Activated CD8-positive, alpha-beta memory T cell treated with anti-CD3 and anti-CD28 coated beads for 4 hours (primary cell): Measurements from ENCODE around the gene FMN1.

ENCODE experiments used
- DNase-seq, 2 donors: peaks; one replicate each; pipeline ENCODE4 v3.0.0-alpha.2; 2020; ENCODE audit warnings: low read depth in 2 of 2

FMN1 gene

GRCh38 chr15:33154351-33155166 is 40.0 kb downstream of the FMN1 start:
- DNase-seq: no peak

DNA sequence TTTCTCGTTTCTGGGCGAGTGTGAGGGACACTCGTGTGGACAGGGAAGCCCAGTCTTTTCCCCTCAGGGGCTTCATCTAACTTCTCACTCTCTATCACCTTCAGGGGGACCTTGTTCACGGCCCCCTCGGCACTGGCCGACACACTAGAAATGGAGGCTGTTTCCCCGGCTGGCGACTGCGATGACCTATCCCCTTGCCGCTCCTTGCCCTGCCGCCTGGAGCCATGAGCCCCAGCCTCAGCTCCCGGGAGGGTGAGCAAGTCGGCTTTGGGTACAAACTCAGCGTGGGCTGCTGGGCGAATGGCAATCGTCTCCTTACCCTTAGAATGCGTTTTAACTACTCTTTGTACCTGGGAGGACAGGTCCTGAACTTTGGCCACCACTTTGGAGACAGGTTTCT is 41.0 kb downstream of the FMN1 start:
- DNase-seq: no peak

GRCh38 chr15:33152502-33153109 is 41.9 kb downstream of the FMN1 start:
- DNase-seq: no peak

GRCh38 chr15:33150971-33151370 is 43.5 kb downstream of the FMN1 start:
- DNase-seq: no peak

- no peak for DNase-seq
Measured at GRCh38 chr15:33150431-33150941, 44.0 kb downstream of the FMN1 start.

DNA sequence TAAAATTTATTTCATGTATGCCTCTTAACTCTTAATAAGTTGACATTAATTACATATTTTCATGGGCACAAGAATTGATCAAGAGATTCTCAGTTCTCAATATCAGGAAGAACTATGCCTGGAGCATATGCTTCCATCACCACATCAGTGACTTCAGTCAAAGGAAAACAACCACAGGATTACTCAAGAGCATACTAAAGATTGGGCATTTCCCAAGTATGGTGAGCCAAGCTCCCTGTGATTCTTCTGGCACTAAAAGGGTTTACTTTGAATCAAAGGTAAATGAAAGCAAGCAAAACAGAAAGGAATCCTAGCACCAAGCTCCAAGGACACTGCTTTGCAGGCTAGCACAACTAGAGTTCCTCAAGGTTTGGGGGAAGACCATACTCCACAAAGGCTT is 44.6 kb downstream of the FMN1 start:
- no peak for DNase-seq

GRCh38 chr15:33148129-33148751 is 46.3 kb downstream of the FMN1 start:
- no peak for DNase-seq

- no peak for DNase-seq
Measured at GRCh38 chr15:33146051-33146450, 48.5 kb downstream of the FMN1 start.

- no peak for DNase-seq
Measured at GRCh38 chr15:33145447-33145846, 49.1 kb downstream of the FMN1 start.

- DNase-seq: no peak
Measured at GRCh38 chr15:33142708-33143107, 51.8 kb downstream of the FMN1 start.

GRCh38 chr15:33138000-33138399 is 56.5 kb downstream of the FMN1 start:
- no peak for DNase-seq

DNA sequence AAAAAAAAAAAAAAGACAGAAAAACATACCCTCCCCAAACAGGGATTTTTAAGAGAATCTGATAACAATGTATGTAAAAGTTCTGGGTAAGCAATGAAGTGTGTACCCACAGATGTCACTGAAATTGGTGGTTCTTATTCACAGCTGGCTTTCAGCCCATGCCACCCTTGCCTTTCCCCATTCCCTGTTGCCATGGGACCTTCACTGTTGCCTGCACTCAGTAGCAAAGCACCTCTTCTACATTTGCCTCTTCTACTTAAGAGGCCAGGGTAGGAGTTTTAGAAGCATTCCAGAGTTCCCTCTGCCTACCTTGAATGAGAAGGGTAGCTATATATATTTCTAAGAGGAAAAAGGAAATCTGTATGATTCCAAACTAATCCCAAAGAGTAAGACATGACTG is 57.4 kb downstream of the FMN1 start:
- DNase-seq: no peak

- no peak for DNase-seq
Measured at GRCh38 chr15:33136353-33136752, 58.2 kb downstream of the FMN1 start.

DNA sequence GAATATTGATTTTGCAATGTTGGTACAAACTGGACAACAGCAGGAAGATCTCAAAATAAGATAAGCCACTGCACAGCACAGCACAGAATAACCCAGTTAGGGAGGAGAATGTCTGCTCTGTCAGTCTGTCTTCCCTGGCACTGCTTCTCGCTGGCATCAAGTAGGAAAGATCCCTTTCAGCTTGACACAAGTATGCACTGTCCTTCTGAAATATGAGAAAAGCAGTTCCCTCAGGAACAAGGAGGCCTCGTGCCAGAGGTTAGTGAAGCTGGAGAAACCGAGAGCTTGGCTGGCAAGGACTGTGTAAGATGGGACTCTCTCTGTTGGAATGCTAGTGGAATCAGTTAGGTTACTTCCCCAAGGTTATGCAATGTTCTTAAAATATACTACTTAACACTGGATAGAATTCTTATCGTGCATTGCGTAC is 59.1 kb downstream of the FMN1 start:
- DNase-seq: no peak

DNA sequence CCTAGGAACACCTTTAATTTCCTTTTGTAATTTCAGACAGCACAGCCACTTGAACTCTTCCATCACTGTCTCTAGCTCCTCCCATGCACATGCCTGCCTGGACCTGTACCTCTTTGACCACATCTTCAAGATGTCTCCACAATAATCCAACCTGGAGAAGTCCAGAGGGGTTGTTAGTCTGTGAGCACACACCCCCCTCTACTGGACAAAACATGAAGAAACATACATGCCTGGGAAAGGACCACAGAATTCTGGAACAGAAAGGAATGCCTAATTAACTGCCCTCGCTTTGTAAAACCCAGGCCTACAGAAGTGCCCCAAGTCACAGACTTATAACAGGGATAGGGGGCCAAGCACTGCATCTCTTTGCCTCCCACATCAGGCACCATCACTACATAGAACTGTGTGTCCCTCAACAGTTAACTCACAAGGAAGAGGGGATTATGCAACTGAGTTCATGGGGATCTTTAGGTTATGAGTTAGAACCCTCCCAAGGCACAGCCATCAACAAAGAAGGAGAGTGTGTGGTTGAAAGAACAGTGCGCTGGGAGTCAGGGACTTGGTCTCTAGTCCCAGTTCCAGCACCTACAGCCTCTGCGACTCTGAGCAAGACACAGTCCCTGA is 61.7 kb downstream of the FMN1 start:
- DNase-seq: no peak

GRCh38 chr15:33132233-33132580 is 62.3 kb downstream of the FMN1 start:
- DNase-seq: no peak

DNA sequence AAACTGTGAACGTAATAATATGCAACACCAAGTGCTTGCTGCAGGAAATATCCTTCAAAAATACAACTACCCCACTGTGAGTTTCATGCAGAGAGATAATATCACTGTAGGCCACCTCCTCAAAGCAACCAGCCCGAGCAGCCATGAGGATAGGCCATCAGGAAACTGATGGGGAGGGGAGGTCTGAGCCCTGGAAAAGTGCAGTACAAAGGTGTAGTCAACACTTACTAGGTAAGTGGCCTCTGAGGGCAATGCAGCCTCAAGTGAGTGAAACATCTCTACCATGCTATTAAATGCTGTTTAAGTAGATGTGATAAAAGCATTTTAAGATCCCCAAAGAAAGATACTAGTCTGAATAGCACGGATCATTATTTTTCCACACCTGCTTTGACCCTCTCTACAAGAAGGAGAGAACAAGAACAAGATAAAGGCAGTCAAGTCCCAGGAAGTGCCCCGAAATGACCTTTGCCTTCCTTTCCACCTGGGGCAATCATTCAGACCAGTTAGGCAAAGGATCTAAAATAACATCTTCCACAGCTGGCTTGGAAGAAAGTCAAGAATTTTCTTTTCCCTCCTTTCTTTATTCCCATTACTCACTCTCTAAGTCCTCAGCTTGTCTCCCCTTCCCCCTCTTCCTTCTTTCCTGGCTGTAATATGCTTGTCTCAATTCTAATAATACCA is 62.8 kb downstream of the FMN1 start:
- no peak for DNase-seq

DNA sequence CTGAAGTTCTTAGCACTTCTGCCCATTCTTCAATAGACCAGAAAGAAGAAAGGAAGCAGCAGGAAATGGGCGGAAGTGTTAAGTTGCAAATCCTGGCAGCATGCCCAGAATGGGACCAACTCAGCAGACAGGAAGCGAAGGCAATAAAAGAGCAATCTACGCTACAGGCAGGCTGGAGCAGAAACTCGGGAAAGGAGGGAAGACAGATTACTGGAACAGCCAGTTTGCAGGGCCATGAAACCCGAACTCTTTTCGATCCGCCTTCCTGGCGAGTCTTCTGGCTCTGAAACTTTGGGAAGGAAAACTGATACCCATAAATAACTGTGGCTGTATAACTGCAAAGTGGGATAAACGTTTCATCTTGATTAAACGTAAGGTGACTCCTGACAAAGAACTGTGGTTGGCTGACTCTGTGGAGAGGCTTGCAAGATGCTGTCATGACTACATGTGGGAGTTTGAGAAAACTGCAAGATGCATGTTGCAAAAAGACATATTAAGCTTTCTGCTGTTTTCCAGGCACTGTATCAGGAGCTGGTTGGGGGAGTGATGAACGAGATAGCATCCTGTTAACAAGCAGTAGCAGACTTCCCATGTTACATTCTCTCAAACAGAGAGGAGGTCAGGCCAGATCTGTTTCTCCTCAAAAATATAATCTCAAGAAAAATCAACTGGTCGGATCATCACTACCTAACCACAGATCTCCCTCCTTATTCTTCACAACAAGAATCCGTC is 67.8 kb downstream of the FMN1 start:
- peak; percentile 28 to 35 for DNase-seq

GRCh38 chr15:33125894-33126537 is 68.5 kb downstream of the FMN1 start:
- no peak for DNase-seq

- no peak for DNase-seq
Measured at GRCh38 chr15:33124811-33125210, 69.7 kb downstream of the FMN1 start.

- DNase-seq: no peak
Measured at GRCh38 chr15:33124279-33124678, 70.2 kb downstream of the FMN1 start.
